Adrenal gland (tissue), 12 donors: ENCODE measurements around the gene NUTM2D. TPM values are rescaled to one million over a fixed set of nuclear protein-coding genes. Genes with fewer than 3 reads are reported as not detected.
"Not testable (repeated sequence)": the region's sequence is repeated elsewhere in the genome, so short reads cannot be mapped to it uniquely, and the experiment has no call there.

Experiments used
- DNase-seq, 7 donors: peaks; one replicate each; pipeline ENCODE4 v3.0.0-alpha.2; 2019 to 2020
- H3K27ac ChIP-seq, 5 donors: fragments of 200-600 bp; sonication (generic) in 4 of 5; 1 replicate in 3 of 5; 2 replicates in 2 of 5; pipeline versions ENCODE4 v1.5.1 to v1.8.0; 2016 to 2020; ENCODE audit warnings: mild to moderate bottlenecking in 1 of 5
- H3K27me3 ChIP-seq: fragments of 200-600 bp; 2 replicates; pipeline ENCODE4 v1.8.0; 2021
- H3K36me3 ChIP-seq, 2 donors: fragments of 200-600 bp; replicated peaks in 1 of 2; 1 replicate in 1 of 2; 2 replicates in 1 of 2; pipeline versions ENCODE4 v1.5.1 to v1.8.0; 2018 to 2022
- H3K4me1 ChIP-seq, 2 donors: fragments of 200-600 bp; replicated peaks in 1 of 2; 1 replicate in 1 of 2; 2 replicates in 1 of 2; pipeline versions ENCODE4 v1.5.1 to v1.8.0; 2018 to 2021
- H3K4me3 ChIP-seq, 4 donors: fragments of 200-600 bp; sonication (generic) in 3 of 4; one replicate each; pipeline ENCODE4 v1.5.1; 2016 to 2018
- H3K9me3 ChIP-seq, 3 donors: fragments of 200-600 bp; sonication (generic) in 1 of 3; replicated peaks in 1 of 3; 1 replicate in 2 of 3; 2 replicates in 1 of 3; pipeline versions ENCODE4 v1.5.1 to v1.8.0; 2016 to 2021
- POLR2A ChIP-seq, 2 donors: fragments of 450-650 bp; IDR thresholded peaks; one replicate each; pipeline ENCODE4 v1.6.1; 2017; ENCODE audit warnings: antibody characterized with exemption in 2 of 2, mild to moderate bottlenecking in 2 of 2, moderate library complexity in 1 of 2
- WGBS, 4 donors: extraction: QIAGEN DNeasy Blood & Tissue Kit in 2 of 4; methylation state at CpG; one replicate each; pipeline versions ENCODE4 v1.1.5 to v1.1.7; 2013 to 2017; 5-methylcytosine and 5-hydroxymethylcytosine counted together
- intact Hi-C, 2 donors: fragments of 100-400 bp; cut with DNase I; formaldehyde crosslinking; loops; one replicate each; pipeline versions ENCODE4 v1.14.1 to v1.15.0; 2022 to 2023
- polyA plus RNA-seq, 3 donors: library from polyadenylated mRNA; stranded (reverse); fragments of 200-250 nt in 2 of 3; fragments of 350-450 nt in 1 of 3; fragmentation: Illumina TruSeq in 1 of 3; extraction: RNeasy Lipid Tissue Mini Kit (QIAGEN cat#74804) in 1 of 3; gene quantifications; one replicate each; pipeline ENCODE4 v1.2.3, GENCODE V29; 2013 to 2014
- total RNA-seq, 9 donors: library from RNA; depleted of rRNA in 4 of 9; stranded (reverse); fragments of >200 nt in 4 of 9; fragments of 120-200 nt in 1 of 9; fragmentation: NEBNext Ultra II Directional in 1 of 9; extraction: Animal tissue kit (Norgen Biotek cat#: 25700) in 1 of 9; gene quantifications; one replicate each; pipeline versions ENCODE4 v1.1.0 to v1.2.4, GENCODE V29; 2013 to 2023
- TF ChIP-seq, protein P1 (sequence below), 6 experiments: fragments of 450-650 bp in 4 of 6; fragments of 200-600 bp in 2 of 6; sonication (generic) in 1 of 6; IDR thresholded peaks; 1 replicate in 5 of 6; 2 replicates in 1 of 6; pipeline versions ENCODE4 v1.5.1 to v1.8.0; 2016 to 2021; ENCODE audit warnings: antibody characterized with exemption in 6 of 6, mild to moderate bottlenecking in 2 of 6, moderate library complexity in 1 of 6
- donor health status: healthy with polysubstance abuse.
- donor health status: Bipolar disorder and iron deficiency.
- donor health status: DM: yes; HTN: yes; CAD: no.
- donor health status: DM: no; HTN: no; CAD: no.
- donor health status: DM: no; HTN: no; CAD: no.
- donor health status: DM: yes; HTN: yes; CAD: no.

NUTM2D gene
- total and polyA plus RNA-seq, 12 donors = 0.95 to 34.2 (median 3.6) TPM

DNA sequence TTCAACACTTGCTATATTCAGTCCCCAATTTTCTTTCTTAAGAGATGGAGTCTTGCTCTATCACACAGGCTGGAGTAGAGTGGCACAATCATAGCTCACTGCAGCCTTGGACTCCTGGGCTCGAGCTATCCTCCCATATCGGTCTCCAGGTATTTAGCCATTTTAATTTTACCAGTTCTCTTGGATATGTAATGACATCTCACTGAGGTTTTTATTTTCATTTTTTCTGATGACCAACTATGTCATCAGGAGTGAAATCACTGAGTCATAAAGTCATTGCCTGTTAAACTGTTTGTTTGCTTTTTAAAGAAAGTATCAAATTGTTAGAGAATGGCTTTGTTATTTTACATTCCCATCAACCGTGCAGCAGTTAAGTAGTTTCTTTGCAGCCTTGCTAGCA lies 17.1 kb upstream of the NUTM2D start:
- H3K9me3 ChIP-seq, H3K27me3 ChIP-seq, DNase-seq, intact Hi-C loops, H3K4me3 ChIP-seq, H3K36me3 ChIP-seq: not testable (repeated sequence)
- Histone ChIP-seq H3K4me1 (peaks cover 0 to 10% of the 10 kb centered on the region in 2 donors), H3K27ac (peak overlapping the region in 1 of 5 donors; percentile 26)
- WGBS, 4 donors = 38 to 53% (median 47%) methylated on average over 3 of the region's 3 CpGs

DNA sequence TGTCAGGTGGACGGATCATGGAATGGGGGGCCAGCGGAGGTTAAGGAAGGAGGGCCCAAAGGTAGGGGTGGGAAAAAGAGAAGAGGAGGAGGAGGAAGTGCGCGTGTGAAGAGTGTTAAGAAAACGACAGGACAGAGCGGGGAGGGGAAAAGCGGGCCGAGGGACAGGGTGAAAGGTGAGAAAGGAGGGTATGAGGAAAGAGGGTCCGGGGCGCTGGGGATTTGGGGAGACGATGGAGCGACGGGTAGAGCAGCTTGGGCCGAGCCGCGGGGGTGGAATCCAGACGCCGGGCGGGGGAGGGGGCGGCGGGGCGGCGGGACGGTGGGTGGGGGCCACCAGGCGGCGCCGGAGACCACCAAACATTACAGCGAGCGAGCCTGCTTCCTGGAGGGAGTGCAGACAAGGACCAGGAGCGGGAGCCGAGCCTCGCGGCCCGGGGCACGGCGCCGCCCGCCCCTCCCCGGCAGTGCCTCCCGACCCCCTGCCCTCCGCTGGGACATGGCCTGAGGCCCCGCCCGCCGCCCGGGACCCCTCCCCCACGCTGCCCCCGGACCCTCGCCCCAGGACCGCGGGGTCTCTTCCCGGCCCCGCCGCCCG lies 15.9 kb upstream of the NUTM2D start:
- Histone ChIP-seq H3K27ac (peak overlapping the region in 4 of 5 donors; percentile 68 to 96 (median 88)), H3K4me1 (peaks cover 0 to 10% of the 10 kb centered on the region in 2 donors), H3K4me3 (peak overlapping the region in 1 of 4 donors; percentile 63)
- H3K9me3 ChIP-seq, H3K27me3 ChIP-seq, H3K36me3 ChIP-seq, intact Hi-C loops: not testable (repeated sequence)
- WGBS, 4 donors = 0 to 1% (median 1%) methylated on average over 10 to 15 of the region's 54 CpGs; no CpG with 5 or more reads in 1 of the 4 donors
- peak in 3 of 7 donors; percentile 21 to 42 (median 27) for DNase-seq

DNA sequence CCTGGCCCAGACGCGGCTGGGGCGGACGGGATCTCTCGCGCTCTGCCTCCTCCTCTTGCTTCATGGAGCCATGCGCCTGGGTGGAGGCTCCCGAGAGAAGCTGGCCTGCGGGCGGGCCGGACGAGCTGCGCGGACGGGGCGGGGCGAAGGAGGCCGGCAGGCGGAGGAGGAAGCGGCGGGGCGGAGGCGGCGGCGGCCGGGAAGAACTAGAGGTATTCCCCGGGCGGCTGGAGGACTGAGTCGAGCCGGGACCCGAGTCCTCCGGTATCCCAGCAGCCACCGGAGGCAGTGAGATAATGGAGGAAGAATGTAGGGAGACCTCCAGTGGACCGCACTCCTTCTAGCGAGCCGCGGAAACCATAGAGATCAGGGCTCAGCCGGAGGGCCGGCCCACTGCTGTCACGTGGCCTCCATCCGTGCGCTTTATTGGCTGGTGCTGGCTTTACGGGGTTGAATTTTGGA lies 15.3 kb upstream of the NUTM2D start:
- H3K36me3 ChIP-seq, intact Hi-C loops, H3K27me3 ChIP-seq, H3K9me3 ChIP-seq: not testable (repeated sequence)
- TF ChIP-seq POLR2A (IDR thresholded peaks at IDR 0.05) = peak; percentile 61 to 83
- peak; percentile 86 to 96 (median 91) for DNase-seq
- Histone ChIP-seq H3K4me1 (peaks cover 0 to 10% of the 10 kb centered on the region in 2 donors), H3K4me3 (peak overlapping the region in 2 of 4 donors; percentile 28 to 53), H3K27ac (peak overlapping the region; percentile 53 to 96 (median 85))
- WGBS, 4 donors = 0 to 1% (median 1%) methylated on average over 6 to 40 of the region's 43 CpGs; no CpG with 5 or more reads in 1 of the 4 donors

DNA sequence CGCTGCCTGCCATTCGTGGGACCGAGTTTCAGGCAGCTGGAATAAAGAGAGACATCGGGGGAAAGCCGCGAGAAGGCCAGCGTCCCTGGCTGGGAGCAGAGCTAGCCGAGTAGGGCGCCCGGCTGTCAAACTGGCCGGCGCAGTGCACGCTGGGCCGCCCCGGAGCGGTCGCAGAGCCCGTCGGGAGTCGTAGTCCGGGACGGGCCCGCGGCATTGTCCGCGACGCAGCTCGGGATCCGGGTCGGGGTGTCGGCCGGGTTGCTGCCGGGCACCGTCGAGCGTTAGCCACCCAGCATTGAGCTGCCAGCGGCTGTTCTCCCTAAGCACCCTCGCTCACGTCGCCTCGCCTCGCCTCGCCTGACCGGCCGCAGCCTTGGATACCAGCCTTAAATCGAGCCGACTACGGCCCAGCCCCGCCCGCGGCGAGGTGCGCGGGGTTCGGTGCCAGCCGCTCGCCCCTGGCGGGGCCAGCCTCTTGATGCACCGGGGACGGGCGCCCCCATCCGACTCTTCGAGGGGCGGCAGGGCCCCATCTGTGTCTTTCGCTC lies 14.8 kb upstream of the NUTM2D start:
- H3K27ac ChIP-seq = peak overlapping the region; percentile 53 to 96 (median 85)
- 0% methylated on average over 1 to 54 of the region's 65 CpGs for WGBS, 4 donors
- H3K4me3 ChIP-seq = peak overlapping the region in 3 of 4 donors; percentile 11 to 53 (median 28)
- peak; percentile 81 to 90 (median 83) for DNase-seq
- H3K36me3 ChIP-seq, intact Hi-C loops, H3K27me3 ChIP-seq, H3K9me3 ChIP-seq: not testable (repeated sequence)
- TF ChIP-seq, protein P1, sequence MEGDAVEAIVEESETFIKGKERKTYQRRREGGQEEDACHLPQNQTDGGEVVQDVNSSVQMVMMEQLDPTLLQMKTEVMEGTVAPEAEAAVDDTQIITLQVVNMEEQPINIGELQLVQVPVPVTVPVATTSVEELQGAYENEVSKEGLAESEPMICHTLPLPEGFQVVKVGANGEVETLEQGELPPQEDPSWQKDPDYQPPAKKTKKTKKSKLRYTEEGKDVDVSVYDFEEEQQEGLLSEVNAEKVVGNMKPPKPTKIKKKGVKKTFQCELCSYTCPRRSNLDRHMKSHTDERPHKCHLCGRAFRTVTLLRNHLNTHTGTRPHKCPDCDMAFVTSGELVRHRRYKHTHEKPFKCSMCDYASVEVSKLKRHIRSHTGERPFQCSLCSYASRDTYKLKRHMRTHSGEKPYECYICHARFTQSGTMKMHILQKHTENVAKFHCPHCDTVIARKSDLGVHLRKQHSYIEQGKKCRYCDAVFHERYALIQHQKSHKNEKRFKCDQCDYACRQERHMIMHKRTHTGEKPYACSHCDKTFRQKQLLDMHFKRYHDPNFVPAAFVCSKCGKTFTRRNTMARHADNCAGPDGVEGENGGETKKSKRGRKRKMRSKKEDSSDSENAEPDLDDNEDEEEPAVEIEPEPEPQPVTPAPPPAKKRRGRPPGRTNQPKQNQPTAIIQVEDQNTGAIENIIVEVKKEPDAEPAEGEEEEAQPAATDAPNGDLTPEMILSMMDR (IDR thresholded peaks at IDR 0.05) = peak in 5 of 6 experiments; percentile 21 to 65 (median 50)
- peaks cover 0 to 10% of the 10 kb centered on the region in 2 donors for H3K4me1 ChIP-seq

DNA sequence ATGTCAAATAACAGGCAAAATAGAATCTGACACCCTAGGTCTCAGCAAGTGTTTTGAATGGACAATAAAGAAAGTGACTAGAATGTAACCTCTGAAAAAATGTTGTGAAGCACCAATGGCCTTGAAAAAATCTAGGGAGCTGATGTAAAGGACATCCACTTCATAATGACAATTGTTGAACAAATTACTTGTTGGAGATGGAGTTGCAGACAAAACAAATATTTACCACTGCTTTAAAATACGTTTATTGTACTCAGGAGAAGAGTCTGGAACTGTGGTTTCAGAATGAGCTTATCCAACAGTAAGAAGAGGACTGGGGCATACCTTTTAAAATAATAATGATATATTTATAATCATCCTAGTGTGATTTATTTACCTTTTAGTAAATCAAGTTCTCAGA lies 11.8 kb upstream of the NUTM2D start:
- 67 to 81% (median 75%) methylated on average over 1 of the region's 1 CpG for WGBS, 4 donors
- H3K27ac ChIP-seq, H3K27me3 ChIP-seq, H3K4me3 ChIP-seq, H3K36me3 ChIP-seq, H3K9me3 ChIP-seq, intact Hi-C loops, DNase-seq, H3K4me1 ChIP-seq: not testable (repeated sequence)

DNA sequence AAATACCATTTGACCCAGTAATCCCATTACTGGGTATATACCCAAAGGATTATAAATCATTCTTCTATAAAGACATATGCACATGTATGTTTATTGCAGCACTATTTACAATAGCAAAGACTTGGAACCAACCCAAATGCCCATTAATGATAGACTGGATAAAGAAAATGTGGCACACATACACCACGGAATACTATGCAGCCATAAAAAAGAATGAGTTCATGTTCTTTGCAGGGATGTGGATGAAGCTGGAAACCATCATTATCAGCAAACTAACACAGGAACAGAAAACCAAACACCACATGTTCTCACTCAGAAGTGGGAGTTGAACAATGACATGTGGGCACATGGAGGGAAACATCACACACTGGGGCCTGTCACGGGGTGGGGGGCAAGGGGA lies 7.4 kb upstream of the NUTM2D start:
- H3K27ac ChIP-seq, DNase-seq, H3K4me3 ChIP-seq, H3K27me3 ChIP-seq, intact Hi-C loops, H3K4me1 ChIP-seq, H3K9me3 ChIP-seq, H3K36me3 ChIP-seq: not testable (repeated sequence)
- WGBS, 4 donors = 90 to 96% (median 91%) methylated on average over 1 to 2 of the region's 2 CpGs

DNA sequence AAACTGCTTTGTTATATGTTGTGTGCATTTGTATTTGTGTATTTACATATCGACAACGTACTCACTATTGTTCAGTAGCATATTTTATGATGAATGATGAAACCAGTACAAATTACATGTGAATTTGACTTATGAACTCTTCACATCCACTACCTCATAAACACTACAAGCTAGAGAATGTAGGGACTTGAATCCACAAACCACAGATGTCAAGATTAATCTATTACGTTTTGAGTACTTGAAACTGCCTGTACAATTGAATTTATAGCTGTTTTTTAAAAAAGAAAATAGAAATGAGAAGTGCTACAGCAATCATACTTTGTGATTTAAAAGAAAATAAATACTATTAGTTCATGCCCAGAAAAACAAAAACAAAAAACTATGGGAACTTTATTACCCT lies 4.7 kb upstream of the NUTM2D start:
- DNase-seq, intact Hi-C loops, H3K27ac ChIP-seq, H3K27me3 ChIP-seq, H3K4me3 ChIP-seq, H3K36me3 ChIP-seq, H3K4me1 ChIP-seq, H3K9me3 ChIP-seq: not testable (repeated sequence)
- WGBS, 4 donors = 57 to 71% (median 71%) methylated on average over 3 of the region's 3 CpGs

DNA sequence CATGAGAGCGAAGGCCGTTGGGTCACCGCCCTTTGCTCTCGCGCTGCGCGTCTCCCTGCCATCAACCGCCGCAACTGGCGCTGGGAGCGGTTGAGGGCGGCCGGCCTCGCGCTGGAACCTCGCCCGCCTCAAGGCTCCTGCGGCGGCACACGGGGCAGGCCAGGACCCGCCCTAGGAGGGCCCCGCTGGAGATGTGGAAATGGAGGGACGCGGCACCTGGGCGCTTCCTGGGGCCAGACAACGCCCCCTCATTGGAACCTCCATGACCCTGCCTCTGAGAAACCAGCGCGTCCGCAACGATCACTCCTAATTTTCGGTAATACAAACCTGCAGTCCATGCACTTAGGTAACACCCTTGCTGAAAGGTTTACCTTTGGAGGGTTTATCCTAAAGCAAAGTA lies 2.4 kb upstream of the NUTM2D start:
- H3K27me3 ChIP-seq, H3K9me3 ChIP-seq, H3K4me3 ChIP-seq, DNase-seq, H3K4me1 ChIP-seq, intact Hi-C loops, H3K27ac ChIP-seq, H3K36me3 ChIP-seq: not testable (repeated sequence)
- 91 to 98% (median 96%) methylated on average over 6 to 15 of the region's 31 CpGs for WGBS, 4 donors

DNA sequence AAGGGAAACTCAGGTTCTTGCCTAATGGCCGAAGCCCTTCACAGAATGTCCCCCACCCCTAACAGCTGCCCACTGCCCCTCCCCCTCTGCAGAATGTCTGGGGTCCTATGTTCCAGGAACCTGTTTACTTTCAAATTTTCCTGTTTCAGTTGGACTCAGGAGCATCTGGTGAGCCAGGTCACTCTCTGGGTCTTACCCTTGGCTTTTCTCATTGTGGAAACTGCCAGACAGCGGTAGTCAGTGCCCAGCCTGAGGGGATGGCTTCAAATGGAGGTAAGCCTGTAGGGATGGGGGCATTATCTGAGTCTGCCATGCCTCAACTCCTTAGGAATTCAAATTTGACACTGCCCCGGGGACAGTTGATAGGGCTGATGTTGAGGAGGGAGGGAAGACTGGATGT lies 615 bp downstream of the NUTM2D start:
- H3K27ac ChIP-seq, H3K9me3 ChIP-seq, DNase-seq, H3K4me1 ChIP-seq, intact Hi-C loops, H3K4me3 ChIP-seq, H3K36me3 ChIP-seq, H3K27me3 ChIP-seq: not testable (repeated sequence)
- WGBS, 4 donors = 94 to 100% (median 99%) methylated on average over 1 of the region's 3 CpGs

DNA sequence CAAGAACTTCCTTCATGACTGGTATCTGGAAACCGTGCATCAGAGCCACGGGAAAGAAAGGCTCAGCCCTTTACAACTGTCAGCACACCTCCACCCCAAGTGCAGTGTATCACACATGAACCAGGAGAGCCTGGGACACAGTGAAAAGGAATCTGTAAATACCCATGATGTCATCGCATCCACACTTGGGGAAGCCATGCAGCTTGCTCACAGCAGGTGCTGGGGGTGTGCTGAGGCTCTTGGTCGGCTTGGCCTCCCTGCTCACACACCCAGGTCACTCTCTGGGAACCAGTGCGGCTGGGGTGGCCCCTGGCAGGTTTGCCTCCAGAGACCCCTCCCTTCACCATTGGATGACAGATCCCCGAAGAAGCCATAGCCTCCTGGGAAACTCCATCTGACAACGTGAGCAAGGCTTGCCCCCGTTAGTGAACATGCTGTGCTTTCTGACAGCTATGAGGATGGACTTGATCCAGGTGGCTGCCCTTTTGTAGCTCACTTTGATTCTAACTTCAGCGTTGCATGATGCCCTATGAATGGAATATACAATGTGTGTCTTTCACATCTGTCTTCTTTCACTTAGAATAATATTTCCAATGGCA lies 12.1 kb downstream of the NUTM2D start:
- intact Hi-C loops, H3K36me3 ChIP-seq, H3K27ac ChIP-seq, H3K9me3 ChIP-seq, H3K4me3 ChIP-seq, DNase-seq, H3K4me1 ChIP-seq, H3K27me3 ChIP-seq: not testable (repeated sequence)
- 87 to 100% (median 90%) methylated on average over 1 to 7 of the region's 9 CpGs for WGBS, 4 donors
